Measurements from ENCODE around the gene ST3GAL6.
"Not testable (repeated sequence)": the region's sequence is repeated elsewhere in the genome, so short reads cannot be mapped to it uniquely, and the experiment has no call there.

The ST3GAL6 gene

DNA sequence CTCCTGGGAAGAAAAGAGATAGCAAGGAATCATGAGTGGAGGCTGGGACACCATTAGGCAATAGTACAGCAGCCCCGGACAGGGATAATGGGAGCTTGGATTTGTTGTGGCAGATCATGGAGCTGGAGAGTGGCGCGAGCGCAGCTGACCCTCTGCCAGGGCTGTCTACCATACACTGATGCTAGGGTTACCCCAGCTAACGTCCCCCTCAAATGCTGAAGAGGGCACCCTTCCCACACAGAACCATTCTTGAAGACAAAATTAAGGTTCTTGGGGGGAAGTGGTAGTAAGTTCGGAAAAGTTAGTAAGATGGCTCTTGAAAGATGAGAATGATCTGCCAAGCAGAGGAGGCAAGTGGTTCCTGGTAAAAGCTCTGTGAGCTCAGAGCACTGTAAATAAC lies 61.1 kb downstream of the ST3GAL6 start:
- no peaks in the 10 kb centered on the region for H3K36me3 Mint-ChIP-seq
- H3K4me3 Mint-ChIP-seq, result no peak overlapping the region
- no peak for ATAC-seq
- no peaks in the 10 kb centered on the region for H3K4me1 Mint-ChIP-seq
- no peak overlapping the region for H3K27ac Mint-ChIP-seq
- H3K27me3 Mint-ChIP-seq, result no peaks in the 10 kb centered on the region
- peaks cover 2% of the 10 kb centered on the region for H3K9me3 Mint-ChIP-seq

- ATAC-seq, result no peak
- Mint-ChIP-seq H3K36me3 (no peaks in the 10 kb centered on the region), H3K27ac (no peak overlapping the region), H3K9me3 (peaks cover 8% of the 10 kb centered on the region), H3K4me3 (no peak overlapping the region), H3K4me1 (no peaks in the 10 kb centered on the region), H3K27me3 (no peaks in the 10 kb centered on the region)
Observed at GRCh38 chr3:98826126-98826525, 63.0 kb downstream of the ST3GAL6 start.

DNA sequence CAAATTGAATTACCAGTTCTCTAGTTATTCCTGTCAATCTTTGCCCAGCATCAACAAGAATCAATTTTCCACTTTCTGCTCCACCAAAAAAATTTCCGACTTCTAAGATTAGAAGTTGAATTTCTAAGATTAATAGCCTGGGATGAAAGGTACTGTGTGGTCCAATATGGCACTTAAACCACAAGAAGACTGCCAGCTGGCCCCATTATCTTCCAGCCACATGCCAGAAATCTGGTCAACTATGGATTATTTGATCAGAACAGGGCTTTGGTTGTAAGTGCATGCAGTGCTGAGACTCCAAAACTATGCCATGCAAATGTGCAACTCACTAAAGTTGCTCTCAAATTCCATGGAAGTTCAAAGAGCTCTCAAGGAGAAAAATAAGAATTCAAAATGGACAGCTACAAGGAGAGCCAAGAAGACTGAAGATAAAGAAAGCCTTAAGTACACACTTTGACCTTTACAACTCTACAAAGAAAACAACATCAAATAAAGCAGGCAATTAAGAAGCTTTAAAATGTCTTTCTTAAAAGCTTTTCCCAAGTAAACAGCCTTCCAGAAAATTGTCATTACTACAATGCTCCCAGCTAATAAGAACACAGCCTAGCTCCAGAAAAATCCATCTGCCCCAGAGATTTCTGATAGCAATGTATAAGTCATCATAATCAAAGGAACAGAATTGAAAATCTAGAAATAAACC lies 64.2 kb downstream of the ST3GAL6 start:
- H3K27ac Mint-ChIP-seq, result no peak overlapping the region
- no peaks in the 10 kb centered on the region for H3K36me3 Mint-ChIP-seq
- no peaks in the 10 kb centered on the region for H3K4me1 Mint-ChIP-seq
- no peak overlapping the region for H3K4me3 Mint-ChIP-seq
- ATAC-seq, result no peak
- H3K27me3 Mint-ChIP-seq, result no peaks in the 10 kb centered on the region
- peaks cover 8% of the 10 kb centered on the region for H3K9me3 Mint-ChIP-seq

DNA sequence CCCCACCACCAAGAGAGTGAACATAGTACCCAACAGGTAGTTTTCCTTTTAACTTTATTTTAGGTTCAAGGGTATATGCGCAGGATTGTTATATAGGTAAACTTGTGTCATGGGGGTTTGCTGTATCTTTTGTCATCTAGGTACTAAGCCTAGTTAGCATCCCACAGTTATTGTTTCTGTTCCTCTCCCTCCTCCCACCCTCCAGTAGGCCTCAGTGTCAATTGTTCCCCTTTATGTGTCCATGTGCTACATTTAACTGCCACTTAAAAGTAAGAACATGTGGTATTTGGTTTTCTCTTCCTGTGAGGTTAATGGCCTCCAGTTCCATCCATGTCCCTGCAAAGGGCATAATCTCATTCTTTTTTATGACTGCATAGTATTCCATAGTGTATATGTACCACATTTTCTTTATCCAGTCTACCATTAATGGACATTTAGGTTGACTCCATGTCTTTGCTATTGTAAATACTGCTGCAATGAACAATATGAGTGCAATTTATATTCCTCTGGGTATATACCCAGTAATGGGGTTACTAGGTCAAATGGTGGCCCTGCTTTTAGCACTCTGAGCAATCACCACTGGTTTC lies 66.2 kb downstream of the ST3GAL6 start:
- H3K4me1 Mint-ChIP-seq, result no peaks in the 10 kb centered on the region
- H3K36me3 Mint-ChIP-seq, result no peaks in the 10 kb centered on the region
- H3K4me3 Mint-ChIP-seq, result no peak overlapping the region
- H3K9me3 Mint-ChIP-seq, result peaks cover 8% of the 10 kb centered on the region
- no peak for ATAC-seq
- H3K27ac Mint-ChIP-seq, result no peak overlapping the region
- no peaks in the 10 kb centered on the region for H3K27me3 Mint-ChIP-seq

DNA sequence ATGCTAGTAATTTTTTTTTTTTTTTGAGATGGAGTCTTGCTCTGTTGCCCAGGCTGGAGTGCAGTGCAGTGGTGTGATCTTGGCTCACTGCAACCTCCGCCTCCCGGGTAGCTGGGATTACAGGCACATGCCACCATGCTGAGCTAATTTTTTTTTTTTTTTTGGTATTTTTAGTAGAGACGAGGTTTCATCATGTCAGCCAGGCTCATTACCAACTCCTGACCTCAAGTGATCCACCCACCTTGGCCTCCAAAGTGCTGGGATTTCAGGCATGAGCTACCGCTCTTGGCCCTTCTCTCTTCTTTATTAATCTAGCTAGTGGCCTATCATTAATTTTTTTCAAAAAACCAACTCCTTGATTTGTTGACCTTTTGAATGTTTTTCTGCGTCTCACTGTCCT lies 67.9 kb downstream of the ST3GAL6 start:
- H3K4me3 Mint-ChIP-seq, H3K27ac Mint-ChIP-seq, H3K36me3 Mint-ChIP-seq, H3K4me1 Mint-ChIP-seq, H3K9me3 Mint-ChIP-seq, ATAC-seq, H3K27me3 Mint-ChIP-seq: not testable (repeated sequence)

- Mint-ChIP-seq H3K27me3 (no peaks in the 10 kb centered on the region), H3K4me3 (no peak overlapping the region), H3K9me3 (no peaks in the 10 kb centered on the region), H3K27ac (no peak overlapping the region), H3K4me1 (no peaks in the 10 kb centered on the region), H3K36me3 (peaks cover 6% of the 10 kb centered on the region)
- ATAC-seq, result no peak
Observed at GRCh38 chr3:98839846-98840245, 76.7 kb downstream of the ST3GAL6 start.

GRCh38 chr3:98843266-98843959 lies 80.3 kb downstream of the ST3GAL6 start:
- H3K9me3 Mint-ChIP-seq, result no peaks in the 10 kb centered on the region
- H3K27ac Mint-ChIP-seq, result no peak overlapping the region
- H3K36me3 Mint-ChIP-seq, result peaks cover 6% of the 10 kb centered on the region
- ATAC-seq, result no peak
- H3K4me3 Mint-ChIP-seq, result no peak overlapping the region
- H3K4me1 Mint-ChIP-seq, result no peaks in the 10 kb centered on the region
- H3K27me3 Mint-ChIP-seq, result no peaks in the 10 kb centered on the region

Data from stimulated activated memory B cell treated with anti-CD40 and anti-IgM and Interleukin-4, amounts not matched to agents 10 μg/mL and 1 μg/mL and 100 μg/mL, for 72 hours (primary cell).